ENCODE data around the gene EDNRB.

DNA sequence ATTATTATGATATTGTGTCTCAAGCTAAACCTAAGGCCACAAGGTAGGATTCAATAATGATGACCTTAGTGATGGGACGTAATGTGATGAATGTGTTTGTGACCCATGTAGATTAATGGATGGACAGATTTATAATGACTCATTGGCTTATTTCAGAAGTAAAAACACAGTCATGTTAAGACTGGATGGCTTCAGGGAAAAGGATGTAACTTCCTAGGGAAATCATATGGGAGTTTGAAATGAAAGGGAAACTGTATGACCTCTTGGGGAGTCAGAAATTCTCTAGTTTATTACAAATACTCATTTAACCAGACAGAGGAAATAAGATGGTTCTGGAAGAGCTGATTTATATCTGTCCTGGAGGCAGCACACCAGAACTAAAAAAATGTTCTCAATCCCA is 2.9 kb downstream of the EDNRB start:
- TF ChIP-seq, protein P1, sequence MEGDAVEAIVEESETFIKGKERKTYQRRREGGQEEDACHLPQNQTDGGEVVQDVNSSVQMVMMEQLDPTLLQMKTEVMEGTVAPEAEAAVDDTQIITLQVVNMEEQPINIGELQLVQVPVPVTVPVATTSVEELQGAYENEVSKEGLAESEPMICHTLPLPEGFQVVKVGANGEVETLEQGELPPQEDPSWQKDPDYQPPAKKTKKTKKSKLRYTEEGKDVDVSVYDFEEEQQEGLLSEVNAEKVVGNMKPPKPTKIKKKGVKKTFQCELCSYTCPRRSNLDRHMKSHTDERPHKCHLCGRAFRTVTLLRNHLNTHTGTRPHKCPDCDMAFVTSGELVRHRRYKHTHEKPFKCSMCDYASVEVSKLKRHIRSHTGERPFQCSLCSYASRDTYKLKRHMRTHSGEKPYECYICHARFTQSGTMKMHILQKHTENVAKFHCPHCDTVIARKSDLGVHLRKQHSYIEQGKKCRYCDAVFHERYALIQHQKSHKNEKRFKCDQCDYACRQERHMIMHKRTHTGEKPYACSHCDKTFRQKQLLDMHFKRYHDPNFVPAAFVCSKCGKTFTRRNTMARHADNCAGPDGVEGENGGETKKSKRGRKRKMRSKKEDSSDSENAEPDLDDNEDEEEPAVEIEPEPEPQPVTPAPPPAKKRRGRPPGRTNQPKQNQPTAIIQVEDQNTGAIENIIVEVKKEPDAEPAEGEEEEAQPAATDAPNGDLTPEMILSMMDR (IDR thresholded peaks at IDR 0.05; ENCODE audit: low read length): no peak
- TF ChIP-seq EZH2 (optimal IDR thresholded peaks at IDR 0.05; ENCODE audit: low read depth, low read length): no peak

All from MM.1S (cell line).